ENCODE measurements around the gene SLFN12L.
"Not testable (repeated sequence)": the region's sequence is repeated elsewhere in the genome, so short reads cannot be mapped to it uniquely, and the experiment has no call there.

DNA sequence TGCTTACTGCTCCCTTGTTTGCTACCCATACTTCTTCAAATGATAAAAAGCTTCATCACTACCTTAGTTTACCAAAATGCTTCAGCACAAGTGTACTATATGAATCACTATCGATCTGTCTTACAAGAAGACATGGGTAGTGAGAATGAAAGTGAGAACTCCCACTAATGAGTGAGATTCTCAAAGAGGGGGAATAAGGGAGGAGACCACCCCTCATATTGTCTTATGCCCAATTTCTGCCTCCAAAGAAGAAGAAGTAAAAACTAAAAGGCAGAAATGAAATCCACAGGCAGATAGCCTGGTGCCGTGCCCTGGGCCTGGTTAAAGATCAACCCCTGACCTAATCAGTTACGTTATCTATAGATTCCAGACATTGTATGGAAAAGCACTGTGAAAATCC lies 29.8 kb downstream of the SLFN12L start:
- TF ChIP-seq CTCF, POLR2A (IDR thresholded peaks at IDR 0.05): not testable (repeated sequence)
